ENCODE measurements around the gene CNGB1.

CNGB1 gene

GRCh38 chr16:57970319-57970718 lies 609 bp downstream of the CNGB1 start:
- DNase-seq: no peak

- DNase-seq: no peak
Observed at GRCh38 chr16:57969451-57970123, 1.3 kb downstream of the CNGB1 start.

GRCh38 chr16:57967916-57968315 lies 3.0 kb downstream of the CNGB1 start:
- DNase-seq: no peak

GRCh38 chr16:57966986-57967385 lies 3.9 kb downstream of the CNGB1 start:
- no peak for DNase-seq

GRCh38 chr16:57966204-57966771 lies 4.6 kb downstream of the CNGB1 start:
- DNase-seq: no peak

- no peak for DNase-seq
Observed at GRCh38 chr16:57964157-57964700, 6.7 kb downstream of the CNGB1 start.

- no peak for DNase-seq
Observed at GRCh38 chr16:57962756-57963155, 8.2 kb downstream of the CNGB1 start.

GRCh38 chr16:57962046-57962445 lies 8.9 kb downstream of the CNGB1 start:
- DNase-seq: no peak

GRCh38 chr16:57961538-57961937 lies 9.4 kb downstream of the CNGB1 start:
- DNase-seq: no peak

GRCh38 chr16:57960826-57961472 lies 10.0 kb downstream of the CNGB1 start:
- DNase-seq: no peak

- DNase-seq: no peak
Observed at GRCh38 chr16:57960310-57960709, 10.6 kb downstream of the CNGB1 start.

GRCh38 chr16:57959804-57960203 lies 11.1 kb downstream of the CNGB1 start:
- no peak for DNase-seq

GRCh38 chr16:57959121-57959520 lies 11.8 kb downstream of the CNGB1 start:
- no peak for DNase-seq

GRCh38 chr16:57958544-57958943 lies 12.4 kb downstream of the CNGB1 start:
- DNase-seq: no peak

- DNase-seq: no peak
Observed at GRCh38 chr16:57957673-57958392, 13.1 kb downstream of the CNGB1 start.

GRCh38 chr16:57956924-57957672 lies 13.8 kb downstream of the CNGB1 start:
- DNase-seq: no peak

- no peak for DNase-seq
Observed at GRCh38 chr16:57956270-57956808, 14.6 kb downstream of the CNGB1 start.

GRCh38 chr16:57955572-57956188 lies 15.2 kb downstream of the CNGB1 start:
- DNase-seq: no peak

- DNase-seq: no peak
Observed at GRCh38 chr16:57953857-57954256, 17.1 kb downstream of the CNGB1 start.

- DNase-seq: no peak
Observed at GRCh38 chr16:57952909-57953308, 18.0 kb downstream of the CNGB1 start.

GRCh38 chr16:57951204-57951960 lies 19.5 kb downstream of the CNGB1 start:
- no peak for DNase-seq
